ENCODE measurements around the gene WDR7.

The WDR7 gene

GRCh38 chr18:57030417-57030816 is 379.3 kb downstream of the WDR7 start:
- Mint-ChIP-seq H3K4me1 (ENCODE audit: low read depth) (no peaks in the 10 kb centered on the region), H3K27me3 (no peaks in the 10 kb centered on the region), H3K36me3 (peaks cover 33% of the 10 kb centered on the region), H3K27ac (no peak overlapping the region), H3K4me3 (no peak overlapping the region), H3K9me3 (ENCODE audit: low read depth) (no peaks in the 10 kb centered on the region)

GRCh38 chr18:57035590-57035989 is 384.4 kb downstream of the WDR7 start:
- Mint-ChIP-seq H3K4me3 (no peak overlapping the region), H3K27ac (no peak overlapping the region), H3K27me3 (peaks cover 6% of the 10 kb centered on the region), H3K9me3 (ENCODE audit: low read depth) (no peaks in the 10 kb centered on the region), H3K36me3 (peaks cover 12% of the 10 kb centered on the region), H3K4me1 (ENCODE audit: low read depth) (no peaks in the 10 kb centered on the region)

- Mint-ChIP-seq H3K36me3 (no peaks in the 10 kb centered on the region), H3K4me1 (ENCODE audit: low read depth) (no peaks in the 10 kb centered on the region), H3K9me3 (ENCODE audit: low read depth) (no peaks in the 10 kb centered on the region), H3K27me3 (peaks cover 6% of the 10 kb centered on the region), H3K27ac (no peak overlapping the region), H3K4me3 (no peak overlapping the region)
Observed at GRCh38 chr18:57038395-57038794, 387.2 kb downstream of the WDR7 start.

- Mint-ChIP-seq H3K27me3 (peaks cover 6% of the 10 kb centered on the region), H3K4me3 (no peak overlapping the region), H3K27ac (no peak overlapping the region), H3K4me1 (ENCODE audit: low read depth) (no peaks in the 10 kb centered on the region), H3K9me3 (ENCODE audit: low read depth) (no peaks in the 10 kb centered on the region), H3K36me3 (no peaks in the 10 kb centered on the region)
Observed at GRCh38 chr18:57040175-57040574, 389.0 kb downstream of the WDR7 start.

GRCh38 chr18:57043241-57043640 is 392.1 kb downstream of the WDR7 start:
- Mint-ChIP-seq H3K27ac (no peak overlapping the region), H3K27me3 (peaks cover 6% of the 10 kb centered on the region), H3K4me3 (no peak overlapping the region), H3K4me1 (ENCODE audit: low read depth) (no peaks in the 10 kb centered on the region), H3K9me3 (ENCODE audit: low read depth) (peaks cover 4% of the 10 kb centered on the region), H3K36me3 (no peaks in the 10 kb centered on the region)

- H3K27me3 Mint-ChIP-seq = no peaks in the 10 kb centered on the region
- no peaks in the 10 kb centered on the region for H3K4me1 Mint-ChIP-seq (ENCODE audit: low read depth)
- H3K9me3 Mint-ChIP-seq (ENCODE audit: low read depth) = peaks cover 4% of the 10 kb centered on the region
- no peak overlapping the region for H3K4me3 Mint-ChIP-seq
- no peak overlapping the region for H3K27ac Mint-ChIP-seq
- no peaks in the 10 kb centered on the region for H3K36me3 Mint-ChIP-seq
Observed at GRCh38 chr18:57048351-57048750, 397.2 kb downstream of the WDR7 start.

- no peak overlapping the region for H3K4me3 Mint-ChIP-seq
- no peaks in the 10 kb centered on the region for H3K27me3 Mint-ChIP-seq
- peaks cover 4% of the 10 kb centered on the region for H3K9me3 Mint-ChIP-seq (ENCODE audit: low read depth)
- H3K36me3 Mint-ChIP-seq = no peaks in the 10 kb centered on the region
- no peak overlapping the region for H3K27ac Mint-ChIP-seq
- no peaks in the 10 kb centered on the region for H3K4me1 Mint-ChIP-seq (ENCODE audit: low read depth)
Observed at GRCh38 chr18:57048859-57049258, 397.7 kb downstream of the WDR7 start.

- peaks cover 13% of the 10 kb centered on the region for H3K9me3 Mint-ChIP-seq (ENCODE audit: low read depth)
- no peaks in the 10 kb centered on the region for H3K4me1 Mint-ChIP-seq (ENCODE audit: low read depth)
- no peaks in the 10 kb centered on the region for H3K36me3 Mint-ChIP-seq
- H3K27ac Mint-ChIP-seq = no peak overlapping the region
- no peak overlapping the region for H3K4me3 Mint-ChIP-seq
- H3K27me3 Mint-ChIP-seq = no peaks in the 10 kb centered on the region
Observed at GRCh38 chr18:57050310-57050949, 399.3 kb downstream of the WDR7 start.

- Mint-ChIP-seq H3K27ac (no peak overlapping the region), H3K4me3 (no peak overlapping the region), H3K4me1 (ENCODE audit: low read depth) (no peaks in the 10 kb centered on the region), H3K36me3 (no peaks in the 10 kb centered on the region), H3K9me3 (ENCODE audit: low read depth) (peaks cover 11% of the 10 kb centered on the region), H3K27me3 (peaks cover 3% of the 10 kb centered on the region)
Observed at GRCh38 chr18:57051021-57051656, 400.0 kb downstream of the WDR7 start.

GRCh38 chr18:57051657-57052044 is 400.5 kb downstream of the WDR7 start:
- no peaks in the 10 kb centered on the region for H3K4me1 Mint-ChIP-seq (ENCODE audit: low read depth)
- no peak overlapping the region for H3K27ac Mint-ChIP-seq
- no peaks in the 10 kb centered on the region for H3K36me3 Mint-ChIP-seq
- H3K27me3 Mint-ChIP-seq = peaks cover 3% of the 10 kb centered on the region
- no peak overlapping the region for H3K4me3 Mint-ChIP-seq
- H3K9me3 Mint-ChIP-seq (ENCODE audit: low read depth) = peaks cover 9% of the 10 kb centered on the region

- H3K27ac Mint-ChIP-seq = no peak overlapping the region
- no peaks in the 10 kb centered on the region for H3K36me3 Mint-ChIP-seq
- H3K4me3 Mint-ChIP-seq = no peak overlapping the region
- H3K27me3 Mint-ChIP-seq = peaks cover 3% of the 10 kb centered on the region
- H3K4me1 Mint-ChIP-seq (ENCODE audit: low read depth) = no peaks in the 10 kb centered on the region
- peaks cover 9% of the 10 kb centered on the region for H3K9me3 Mint-ChIP-seq (ENCODE audit: low read depth)
Observed at GRCh38 chr18:57052173-57052572, 401.0 kb downstream of the WDR7 start.

- H3K36me3 Mint-ChIP-seq = no peaks in the 10 kb centered on the region
- H3K4me1 Mint-ChIP-seq (ENCODE audit: low read depth) = no peaks in the 10 kb centered on the region
- H3K4me3 Mint-ChIP-seq = no peak overlapping the region
- H3K9me3 Mint-ChIP-seq (ENCODE audit: low read depth) = peaks cover 9% of the 10 kb centered on the region
- H3K27ac Mint-ChIP-seq = no peak overlapping the region
- peaks cover 3% of the 10 kb centered on the region for H3K27me3 Mint-ChIP-seq
Observed at GRCh38 chr18:57052759-57053158, 401.6 kb downstream of the WDR7 start.

- Mint-ChIP-seq H3K36me3 (no peaks in the 10 kb centered on the region), H3K4me3 (no peak overlapping the region), H3K27ac (no peak overlapping the region), H3K27me3 (peaks cover 5% of the 10 kb centered on the region), H3K4me1 (ENCODE audit: low read depth) (no peaks in the 10 kb centered on the region), H3K9me3 (ENCODE audit: low read depth) (peaks cover 9% of the 10 kb centered on the region)
Observed at GRCh38 chr18:57054891-57055290, 403.7 kb downstream of the WDR7 start.

GRCh38 chr18:57057890-57058289 is 406.7 kb downstream of the WDR7 start:
- Mint-ChIP-seq H3K9me3 (ENCODE audit: low read depth) (peaks cover 9% of the 10 kb centered on the region), H3K27ac (no peak overlapping the region), H3K27me3 (peaks cover 5% of the 10 kb centered on the region), H3K4me1 (ENCODE audit: low read depth) (no peaks in the 10 kb centered on the region), H3K36me3 (no peaks in the 10 kb centered on the region), H3K4me3 (no peak overlapping the region)

GRCh38 chr18:57058734-57059133 is 407.6 kb downstream of the WDR7 start:
- peaks cover 5% of the 10 kb centered on the region for H3K27me3 Mint-ChIP-seq
- no peak overlapping the region for H3K27ac Mint-ChIP-seq
- H3K9me3 Mint-ChIP-seq (ENCODE audit: low read depth) = peaks cover 9% of the 10 kb centered on the region
- no peaks in the 10 kb centered on the region for H3K4me1 Mint-ChIP-seq (ENCODE audit: low read depth)
- H3K4me3 Mint-ChIP-seq = no peak overlapping the region
- no peaks in the 10 kb centered on the region for H3K36me3 Mint-ChIP-seq

GRCh38 chr18:57059366-57059765 is 408.2 kb downstream of the WDR7 start:
- Mint-ChIP-seq H3K36me3 (no peaks in the 10 kb centered on the region), H3K27ac (no peak overlapping the region), H3K9me3 (ENCODE audit: low read depth) (peaks cover 7% of the 10 kb centered on the region), H3K4me1 (ENCODE audit: low read depth) (no peaks in the 10 kb centered on the region), H3K27me3 (peaks cover 5% of the 10 kb centered on the region), H3K4me3 (no peak overlapping the region)

Measured in activated naive CD8-positive, alpha-beta T cell (primary cell).